Cardiac fibroblast (primary cell): ENCODE results near the gene SELENOM.

Experiments used
- DNase-seq, 2 donors: peaks; one replicate each; pipeline versions ENCODE4 v3.0.0 to v3.0.0-alpha.2; 2010; ENCODE audit warnings: low read depth in 2 of 2
- H3K4me3 ChIP-seq, 2 donors: replicated peaks in 1 of 2; 1 replicate in 1 of 2; 2 replicates in 1 of 2; pipeline ENCODE4 v1.5.1; 2011; ENCODE audit warnings: low read depth in 2 of 2, low read length in 2 of 2, mild to moderate bottlenecking in 2 of 2, moderate library complexity in 1 of 2
- CTCF ChIP-seq: IDR thresholded peaks from one replicate; pipeline ENCODE4 v1.5.1; 2011; ENCODE audit warnings: low read depth, mild to moderate bottlenecking, low read length, inconsistent platforms

Gene SELENOM

GRCh38 chr22:31136155-31136554 is 28.8 kb upstream of the SELENOM start:
- no peak overlapping the region for H3K4me3 ChIP-seq
- no peak for DNase-seq
- TF ChIP-seq CTCF: no peak

GRCh38 chr22:31135706-31136105 is 28.3 kb upstream of the SELENOM start:
- no peak for DNase-seq
- no peak for TF ChIP-seq CTCF
- no peak overlapping the region for H3K4me3 ChIP-seq

- H3K4me3 ChIP-seq: no peak overlapping the region
- no peak for TF ChIP-seq CTCF
- no peak for DNase-seq
Observed at GRCh38 chr22:31134688-31135087, 27.3 kb upstream of the SELENOM start.

- TF ChIP-seq CTCF: no peak
- DNase-seq: no peak
- no peak overlapping the region for H3K4me3 ChIP-seq
Observed at GRCh38 chr22:31133911-31134310, 26.5 kb upstream of the SELENOM start.

- TF ChIP-seq CTCF: no peak
- no peak overlapping the region for H3K4me3 ChIP-seq
- DNase-seq: no peak
Observed at GRCh38 chr22:31130873-31131272, 23.5 kb upstream of the SELENOM start.

GRCh38 chr22:31128156-31128555 is 20.8 kb upstream of the SELENOM start:
- no peak for TF ChIP-seq CTCF
- no peak overlapping the region for H3K4me3 ChIP-seq
- DNase-seq: no peak

GRCh38 chr22:31127181-31127772 is 19.9 kb upstream of the SELENOM start:
- H3K4me3 ChIP-seq: no peak overlapping the region
- no peak for DNase-seq
- TF ChIP-seq CTCF: no peak
